Cardiac septum (tissue), 1 donor: ENCODE measurements around the gene WDR70. TPM values are rescaled to one million over a fixed set of nuclear protein-coding genes. Genes with fewer than 3 reads are reported as not detected.
"Not testable (repeated sequence)": the region's sequence is repeated elsewhere in the genome, so short reads cannot be mapped to it uniquely, and the experiment has no call there.

ENCODE experiments used
- DNase-seq: peaks from one replicate; pipeline ENCODE4 v3.0.0-alpha.2; 2020; ENCODE audit warnings: low spot score
- intact Hi-C: fragments of 100-400 bp; cut with DNase I; formaldehyde crosslinking; loops from one replicate; pipeline ENCODE4 v1.14.0; 2022
- total RNA-seq: library from RNA; stranded (reverse); fragmentation: NEBNext Ultra II Directional; extraction: Animal tissue kit (Norgen Biotek cat#: 25700); gene quantifications from one replicate; pipeline ENCODE4 v1.2.1, GENCODE V29; 2021
- donor health status: DM: no; HTN: no; CAD: no.

Gene WDR70
- total RNA-seq, 1 donor from 2014 or later = 16.0 TPM

GRCh38 chr5:37770786-37771185 lies 391.7 kb downstream of the WDR70 start:
- intact Hi-C loops = no loop called here
- no peak for DNase-seq

- intact Hi-C loops = no loop called here
- DNase-seq = no peak
Observed at GRCh38 chr5:37771203-37771611, 392.1 kb downstream of the WDR70 start.

GRCh38 chr5:37771731-37772130 lies 392.6 kb downstream of the WDR70 start:
- DNase-seq = no peak
- intact Hi-C loops = no loop called here

GRCh38 chr5:37772255-37772654 lies 393.1 kb downstream of the WDR70 start:
- intact Hi-C loops = no loop called here

GRCh38 chr5:37773809-37774208 lies 394.7 kb downstream of the WDR70 start:
- intact Hi-C loops = no loop called here
- no peak for DNase-seq

More at GRCh38 chr5:37772255-37772654, 393.1 kb downstream of the WDR70 start:
- no peak for DNase-seq

- intact Hi-C loops = no loop called here
- no peak for DNase-seq
Observed at GRCh38 chr5:37774912-37775483, 395.9 kb downstream of the WDR70 start.

GRCh38 chr5:37776826-37777225 lies 397.7 kb downstream of the WDR70 start:
- intact Hi-C loops = no loop called here
- no peak for DNase-seq

GRCh38 chr5:37777432-37778130 lies 398.5 kb downstream of the WDR70 start:
- intact Hi-C loops = no loop called here
- DNase-seq = no peak

GRCh38 chr5:37781409-37781808 lies 402.3 kb downstream of the WDR70 start:
- DNase-seq, intact Hi-C loops: not testable (repeated sequence)

- no peak for DNase-seq
- intact Hi-C loops = no loop called here
Observed at GRCh38 chr5:37786416-37786815, 407.3 kb downstream of the WDR70 start.

GRCh38 chr5:37786862-37787519 lies 407.9 kb downstream of the WDR70 start:
- intact Hi-C loops = no loop called here
- DNase-seq = no peak

GRCh38 chr5:37787742-37788141 lies 408.6 kb downstream of the WDR70 start:
- intact Hi-C loops = no loop called here
- no peak for DNase-seq

- intact Hi-C loops = no loop called here
- DNase-seq = no peak
Observed at GRCh38 chr5:37789991-37790390, 410.9 kb downstream of the WDR70 start.

GRCh38 chr5:37791321-37791720 lies 412.2 kb downstream of the WDR70 start:
- intact Hi-C loops = no loop called here
- no peak for DNase-seq

- intact Hi-C loops = no loop called here
- DNase-seq = no peak
Observed at GRCh38 chr5:37792975-37793631, 414.0 kb downstream of the WDR70 start.

GRCh38 chr5:37795292-37795691 lies 416.2 kb downstream of the WDR70 start:
- DNase-seq, intact Hi-C loops: not testable (repeated sequence)

- DNase-seq, intact Hi-C loops: not testable (repeated sequence)
Observed at GRCh38 chr5:37796435-37796834, 417.3 kb downstream of the WDR70 start.

GRCh38 chr5:37799865-37800421 lies 420.8 kb downstream of the WDR70 start:
- intact Hi-C loops = no loop called here
- no peak for DNase-seq

GRCh38 chr5:37801521-37801920 lies 422.4 kb downstream of the WDR70 start:
- intact Hi-C loops = no loop called here
- no peak for DNase-seq
